ENCODE measurements around the gene BLOC1S5.

The BLOC1S5 gene

DNA sequence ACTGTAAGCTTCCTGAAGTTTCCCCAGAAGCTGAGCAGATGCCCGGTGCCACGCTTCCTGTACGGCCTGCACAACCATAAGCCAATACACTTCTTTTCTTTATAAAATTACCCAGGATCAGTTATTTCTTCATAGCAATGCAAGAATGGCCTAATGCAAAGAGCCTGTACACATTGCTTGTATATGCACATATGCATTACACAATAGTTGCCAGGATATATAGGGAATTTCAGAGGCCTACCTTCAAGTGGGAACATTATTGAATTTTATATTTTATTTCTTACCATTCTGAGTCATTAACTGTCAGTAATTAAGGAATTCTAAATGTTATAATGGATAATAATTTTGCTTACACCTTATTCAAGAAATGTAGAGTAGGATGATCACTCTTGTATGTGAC lies 93.6 kb downstream of the BLOC1S5 start:
- DNase-seq (ENCODE audit: low spot score): no peak
- Histone ChIP-seq H3K27me3 (ENCODE audit: insufficient read depth, poor library complexity, severe bottlenecking) (no peaks in the 10 kb centered on the region), H3K9me3 (ENCODE audit: severe bottlenecking) (peaks cover 7% of the 10 kb centered on the region), H3K4me1 (ENCODE audit: insufficient read depth, poor library complexity, severe bottlenecking) (no peaks in the 10 kb centered on the region), H3K36me3 (ENCODE audit: low read depth) (no peaks in the 10 kb centered on the region), H3K4me3 (ENCODE audit: severe bottlenecking) (no peak overlapping the region), H3K27ac (ENCODE audit: poor library complexity, severe bottlenecking) (no peak overlapping the region)
- no peak for TF ChIP-seq CTCF (IDR thresholded peaks at IDR 0.05; ENCODE audit: poor library complexity, severe bottlenecking)
- ATAC-seq (ENCODE audit: low read depth): no peak
